AG09319 (cell line): ENCODE results near the gene SMIM45.

Experiments
- DNase-seq: peaks from one replicate; pipeline ENCODE4 v3.0.0-alpha.2; 2010; ENCODE audit warnings: low read depth; ENCODE audit errors: extremely low read depth
- CTCF ChIP-seq: IDR thresholded peaks from 2 replicates; pipeline ENCODE4 v1.5.1; 2011; ENCODE audit warnings: low read depth, mild to moderate bottlenecking, inconsistent platforms, low read length, moderate library complexity

The SMIM45 gene

GRCh38 chr22:41917903-41918791 is 33.8 kb upstream of the SMIM45 start:
- TF ChIP-seq CTCF, result no peak
- DNase-seq, result no peak

- TF ChIP-seq CTCF, result no peak
- DNase-seq, result no peak
Observed at GRCh38 chr22:41919357-41920224, 32.4 kb upstream of the SMIM45 start.

DNA sequence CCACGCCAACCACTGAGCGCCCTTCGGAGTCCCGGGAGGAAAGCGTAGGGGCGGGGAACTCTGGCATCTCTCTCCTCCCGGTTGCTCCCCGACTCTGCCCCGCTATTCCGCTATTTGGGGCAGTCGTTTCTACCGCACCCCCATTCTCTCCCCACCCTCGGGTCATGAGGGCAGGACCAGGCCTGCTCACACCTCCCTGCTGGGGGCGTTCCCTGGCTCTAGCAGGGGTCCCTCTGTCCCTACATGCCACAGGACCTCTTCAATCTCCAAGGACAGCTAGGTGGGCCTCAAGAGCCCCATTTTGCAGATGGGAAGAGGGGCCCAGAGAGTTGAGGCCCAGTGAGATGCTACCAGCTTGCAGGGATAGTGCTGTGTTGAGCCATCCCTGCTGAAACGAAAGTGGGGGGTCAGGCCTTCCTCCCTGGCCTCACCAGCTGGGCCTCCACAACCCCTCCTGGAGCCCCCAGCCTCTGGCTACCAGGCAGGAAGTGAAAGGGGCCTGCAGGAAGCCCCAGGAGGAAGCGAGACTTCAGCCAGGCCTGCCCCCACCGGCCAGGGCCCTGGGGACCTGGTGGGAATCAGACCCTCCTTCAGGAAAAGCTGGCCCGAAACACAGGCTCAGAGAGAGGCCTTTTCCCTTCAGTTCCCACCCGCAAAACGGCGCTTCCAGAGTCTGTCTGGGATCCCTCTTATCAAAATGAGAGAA is 31.5 kb upstream of the SMIM45 start:
- DNase-seq, result no peak
- TF ChIP-seq CTCF, result no peak

- no peak for TF ChIP-seq CTCF
- no peak for DNase-seq
Observed at GRCh38 chr22:41922328-41922727, 29.6 kb upstream of the SMIM45 start.

GRCh38 chr22:41922940-41923594 is 28.9 kb upstream of the SMIM45 start:
- DNase-seq, result no peak
- no peak for TF ChIP-seq CTCF

- TF ChIP-seq CTCF, result no peak
- no peak for DNase-seq
Observed at GRCh38 chr22:41923595-41924276, 28.2 kb upstream of the SMIM45 start.
